ENCODE data around the gene SPACDR. TPM values are rescaled to one million over a fixed set of nuclear protein-coding genes. Genes with fewer than 3 reads are reported as not detected.

The SPACDR gene
- polyA plus RNA-seq, 3 donors, result 0.73 to 1.9 (median 1.3) TPM

- no peak for DNase-seq
These were observed 22.1 kb upstream of the SPACDR start for GRCh38 chr7:100486111-100486636.

- no peak for DNase-seq
These were observed 21.4 kb upstream of the SPACDR start for GRCh38 chr7:100485471-100485876.

- DNase-seq, result no peak
These were observed 20.6 kb upstream of the SPACDR start for GRCh38 chr7:100484673-100485045.

- peak; percentile 60 for DNase-seq
These were observed 19.9 kb upstream of the SPACDR start, which contains the start of gene NYAP1 for GRCh38 chr7:100483722-100484672. Gene NYAP1, plus strand, starts transcription at chr7:100483927. Its CDS starts 1,385 bp downstream, at chr7:100485312.

- peak; percentile 60 for DNase-seq
These were observed 19.1 kb upstream of the SPACDR start for GRCh38 chr7:100483090-100483721.

GRCh38 chr7:100482728-100483089 lies 18.6 kb upstream of the SPACDR start:
- no peak for DNase-seq

- no peak for DNase-seq
These were observed 17.4 kb upstream of the SPACDR start for GRCh38 chr7:100481466-100481865.

GRCh38 chr7:100478958-100479660 lies 15.0 kb upstream of the SPACDR start, which contains the start of gene TSC22D4:
Gene TSC22D4, minus strand, starts transcription at chr7:100479214. Its CDS starts 1,176 bp downstream, at chr7:100478038.
- peak; percentile 90 for DNase-seq

- no peak for DNase-seq
These were observed 13.8 kb upstream of the SPACDR start for GRCh38 chr7:100477871-100478267.

GRCh38 chr7:100476903-100477870 lies 13.1 kb upstream of the SPACDR start:
- DNase-seq, result no peak

GRCh38 chr7:100476101-100476780 lies 12.2 kb upstream of the SPACDR start:
- DNase-seq, result no peak

- DNase-seq, result no peak
These were observed 11.5 kb upstream of the SPACDR start for GRCh38 chr7:100475549-100475948.

GRCh38 chr7:100472854-100473499 lies 8.9 kb upstream of the SPACDR start:
- DNase-seq, result no peak

- DNase-seq, result no peak
These were observed 8.2 kb upstream of the SPACDR start for GRCh38 chr7:100472121-100472851.

GRCh38 chr7:100471021-100471420 lies 7.0 kb upstream of the SPACDR start:
- DNase-seq, result no peak

- DNase-seq, result no peak
These were observed 5.4 kb upstream of the SPACDR start for GRCh38 chr7:100469227-100470044.

GRCh38 chr7:100467638-100468373 lies 3.7 kb upstream of the SPACDR start:
- no peak for DNase-seq
